PC-3 (cell line): ENCODE measurements around the gene TNFAIP8L3. TPM values are rescaled to one million over a fixed set of nuclear protein-coding genes. Genes with fewer than 3 reads are reported as not detected.
A peak's percentile ranks its signal among the peaks of the same experiment; 100 is the strongest.

Source experiments
- ATAC-seq: fragments of 200-7000 bp; cut with Tn5 transposase; 2 replicates; pipeline ENCODE4 v1.9.1; 2020; ENCODE audit warnings: mild to moderate bottlenecking, moderate library complexity
- BruUV-seq: library from RNA; stranded (reverse); fragments of 400-500 nt; replicated peaks from 2 replicates; lab custom pipeline; 2021; lab: Mats Ljungman, UMichigan
- CTCF ChIA-PET: fragments of 300-600 bp; sonication (Branson Sonifier 250); formaldehyde crosslinking; loops from one replicate; lab custom pipeline; 2022; ENCODE audit warnings: antibody characterized with exemption; lab: Charles Lee
- POLR2A ChIA-PET: fragments of 300-600 bp; sonication (Branson Sonifier 250); formaldehyde crosslinking; loops from one replicate; lab custom pipeline; 2022; ENCODE audit warnings: antibody characterized with exemption; ENCODE audit not compliant: unreplicated experiment; lab: Charles Lee
- DNase-seq: peaks from one replicate; pipeline ENCODE4 v3.0.0-alpha.2; 2015
- H2AFZ ChIP-seq: fragments of 300-600 bp; sonication (generic); 2 replicates; pipeline ENCODE4 v1.6.0; 2016; ENCODE audit warnings: antibody characterized with exemption, low read length
- H3F3A ChIP-seq: fragments of 300-600 bp; sonication (generic); one replicate; pipeline ENCODE4 v1.6.0; 2017; ENCODE audit warnings: antibody characterized with exemption, low read length, control low read depth, mild to moderate bottlenecking; ENCODE audit not compliant: unreplicated experiment
- H3K27ac ChIP-seq: fragments of 300-600 bp; sonication (generic); 2 replicates; pipeline ENCODE4 v1.5.1; 2016; ENCODE audit warnings: mild to moderate bottlenecking, low read length
- H3K27me3 ChIP-seq: fragments of 300-600 bp; sonication (generic); 2 replicates; pipeline ENCODE4 v1.6.1; 2016; ENCODE audit warnings: low read length, mixed read lengths
- H3K36me3 ChIP-seq: fragments of 300-600 bp; sonication (generic); 2 replicates; pipeline ENCODE4 v1.6.1; 2016; ENCODE audit warnings: low read depth, mixed run types, low read length, mixed read lengths
- H3K4me1 ChIP-seq: fragments of 300-600 bp; sonication (generic); 2 replicates; pipeline ENCODE4 v1.5.1; 2016; ENCODE audit warnings: low read length; ENCODE audit not compliant: insufficient read depth
- H3K4me2 ChIP-seq: fragments of 300-600 bp; sonication (generic); 2 replicates; pipeline ENCODE4 v1.6.0; 2016; ENCODE audit warnings: low read length
- H3K4me3 ChIP-seq: fragments of 300-600 bp; sonication (generic); 2 replicates; pipeline ENCODE4 v1.5.1; 2016; ENCODE audit warnings: mild to moderate bottlenecking, low read length, mixed read lengths
- H3K79me2 ChIP-seq: fragments of 300-600 bp; sonication (generic); 2 replicates; pipeline ENCODE4 v1.6.1; 2017; ENCODE audit warnings: low read length, mixed read lengths
- H3K9ac ChIP-seq: fragments of 300-600 bp; sonication (generic); 2 replicates; pipeline ENCODE4 v1.6.0; 2016; ENCODE audit warnings: mild to moderate bottlenecking, low read length
- H3K9me2 ChIP-seq: fragments of 300-600 bp; sonication (generic); replicated peaks from 2 replicates; pipeline ENCODE4 v1.6.1; 2016; ENCODE audit warnings: mixed run types, low read length, mixed read lengths
- H3K9me3 ChIP-seq: fragments of 300-600 bp; sonication (generic); 2 replicates; pipeline ENCODE4 v1.6.1; 2016; ENCODE audit warnings: low read length, mixed read lengths
- H4K20me1 ChIP-seq: fragments of 300-600 bp; sonication (generic); 2 replicates; pipeline ENCODE4 v1.6.1; 2016; ENCODE audit warnings: low read length, mixed read lengths
- EZH2 ChIP-seq: fragments of 300-600 bp; sonication (generic); IDR thresholded peaks from one replicate; pipeline ENCODE4 v1.6.1; 2017; ENCODE audit warnings: antibody characterized with exemption, mild to moderate bottlenecking, low read length; ENCODE audit not compliant: unreplicated experiment
- EZH2phosphoT487 ChIP-seq: fragments of 300-600 bp; sonication (generic); IDR thresholded peaks from 2 replicates; pipeline ENCODE4 v1.6.1; 2018; ENCODE audit warnings: mild to moderate bottlenecking, antibody characterized with exemption, low read length, borderline replicate concordance
- intact Hi-C: fragments of 100-400 bp; cut with micrococcal nuclease; formaldehyde crosslinking; loops from 2 replicates; pipeline ENCODE4 v1.9.0; 2023
- total RNA-seq: library from RNA; depleted of rRNA; stranded (reverse); fragments of >200 nt; gene quantifications from 2 replicates; pipeline ENCODE4 v1.2.3, GENCODE V29; 2014
- TF ChIP-seq, protein P1 (sequence below): fragments of 300-600 bp; sonication (generic); conservative IDR thresholded peaks from 2 replicates; pipeline ENCODE4 v1.5.1; 2017; ENCODE audit warnings: antibody characterized with exemption, low read depth, mild to moderate bottlenecking, low read length

Gene TNFAIP8L3
- total RNA-seq, 1 experiment from 2014 or later = not detected

GRCh38 chr15:51093839-51094605, 684 bp downstream of the TNFAIP8L3 start:
- peaks cover 3% of the 10 kb centered on the region; the same call in 1 of the 2 replicates for H3K4me1 ChIP-seq
- intact Hi-C loops = no loop called here
- ChIA-PET CTCF (no interaction called here), POLR2A (no interaction called here)
- H3K9me2 ChIP-seq = no peaks in the 10 kb centered on the region
- H3K4me3 ChIP-seq = no peak overlapping the region
- TF ChIP-seq EZH2phosphoT487 (no peak), EZH2 (no peak)
- TF ChIP-seq, protein P1, sequence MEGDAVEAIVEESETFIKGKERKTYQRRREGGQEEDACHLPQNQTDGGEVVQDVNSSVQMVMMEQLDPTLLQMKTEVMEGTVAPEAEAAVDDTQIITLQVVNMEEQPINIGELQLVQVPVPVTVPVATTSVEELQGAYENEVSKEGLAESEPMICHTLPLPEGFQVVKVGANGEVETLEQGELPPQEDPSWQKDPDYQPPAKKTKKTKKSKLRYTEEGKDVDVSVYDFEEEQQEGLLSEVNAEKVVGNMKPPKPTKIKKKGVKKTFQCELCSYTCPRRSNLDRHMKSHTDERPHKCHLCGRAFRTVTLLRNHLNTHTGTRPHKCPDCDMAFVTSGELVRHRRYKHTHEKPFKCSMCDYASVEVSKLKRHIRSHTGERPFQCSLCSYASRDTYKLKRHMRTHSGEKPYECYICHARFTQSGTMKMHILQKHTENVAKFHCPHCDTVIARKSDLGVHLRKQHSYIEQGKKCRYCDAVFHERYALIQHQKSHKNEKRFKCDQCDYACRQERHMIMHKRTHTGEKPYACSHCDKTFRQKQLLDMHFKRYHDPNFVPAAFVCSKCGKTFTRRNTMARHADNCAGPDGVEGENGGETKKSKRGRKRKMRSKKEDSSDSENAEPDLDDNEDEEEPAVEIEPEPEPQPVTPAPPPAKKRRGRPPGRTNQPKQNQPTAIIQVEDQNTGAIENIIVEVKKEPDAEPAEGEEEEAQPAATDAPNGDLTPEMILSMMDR = no peak
- no TSS peak for BruUV-seq
- H3K36me3 ChIP-seq = no peaks in the 10 kb centered on the region
- ATAC-seq (no peak), DNase-seq (no peak)
- no peak overlapping the region for H3K27ac ChIP-seq
- H4K20me1 ChIP-seq = no peaks in the 10 kb centered on the region
- H3K9ac ChIP-seq = no peak overlapping the region
- no peaks in the 10 kb centered on the region for H3K9me3 ChIP-seq
- H3F3A ChIP-seq = no peaks in the 10 kb centered on the region
- H2AFZ ChIP-seq = no peak overlapping the region
- peaks cover 20% of the 10 kb centered on the region for H3K27me3 ChIP-seq
- 0 out of 2 replicates have a peak overlapping the region, but pooled peaks have one; percentile 37 for H3K4me2 ChIP-seq
- no peaks in the 10 kb centered on the region for H3K79me2 ChIP-seq

DNA sequence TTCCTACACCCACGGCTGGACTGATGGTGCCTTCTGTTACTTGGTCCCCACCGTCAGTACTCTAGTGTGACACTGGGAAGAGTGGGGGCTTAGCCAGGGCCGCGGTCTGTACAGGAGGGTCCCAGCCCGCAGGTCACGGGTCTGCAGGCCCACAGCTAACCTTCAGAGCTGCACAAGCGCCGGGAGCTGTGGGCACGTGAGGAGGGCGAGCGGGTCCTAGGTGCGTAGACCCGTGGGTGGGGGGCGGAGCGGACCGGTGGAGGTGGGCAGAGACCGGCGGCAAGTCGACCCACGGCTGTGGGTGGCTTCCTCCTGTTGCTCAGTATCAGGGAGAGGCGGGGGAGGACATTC, 1.2 kb downstream of the TNFAIP8L3 start:
- Histone ChIP-seq H3K27me3 (peaks cover 20% of the 10 kb centered on the region), H3K4me2 (no peak overlapping the region)
- BruUV-seq = no TSS peak

More for the DNA sequence above, 1.2 kb downstream of the TNFAIP8L3 start:
- Histone ChIP-seq H3K9me3 (no peaks in the 10 kb centered on the region), H3K4me3 (no peak overlapping the region), H3K9me2 (no peaks in the 10 kb centered on the region), H3K27ac (no peak overlapping the region), H3K79me2 (no peaks in the 10 kb centered on the region), H3F3A (no peaks in the 10 kb centered on the region), H3K4me1 (peaks cover 3% of the 10 kb centered on the region; the same call in 1 of the 2 replicates), H4K20me1 (no peaks in the 10 kb centered on the region), H2AFZ (no peak overlapping the region), H3K9ac (no peak overlapping the region), H3K36me3 (no peaks in the 10 kb centered on the region)
- intact Hi-C loops = no loop called here
- ChIA-PET CTCF (no interaction called here), POLR2A (no interaction called here)
- no peak for TF ChIP-seq EZH2
- TF ChIP-seq EZH2phosphoT487 = no peak
- TF ChIP-seq, protein P1 = no peak
- DNase-seq = no peak
- ATAC-seq = no peak
